ENCODE measurements around the gene WDFY1.
A peak's percentile ranks its signal among the peaks of the same experiment; 100 is the strongest.
"Not testable (repeated sequence)": the region's sequence is repeated elsewhere in the genome, so short reads cannot be mapped to it uniquely, and the experiment has no call there.

Gene WDFY1

GRCh38 chr2:223886726-223887125, 58.4 kb downstream of the WDFY1 start:
- no peak for DNase-seq (ENCODE audit: low spot score)
- Mint-ChIP-seq H3K4me3 (no peak overlapping the region), H3K9me3 (no peaks in the 10 kb centered on the region), H3K27me3 (ENCODE audit: low read depth) (no peaks in the 10 kb centered on the region), H3K27ac (no peak overlapping the region), H3K36me3 (ENCODE audit: low read depth) (peaks cover 61% of the 10 kb centered on the region), H3K4me1 (ENCODE audit: low read depth) (peaks cover 8% of the 10 kb centered on the region)

GRCh38 chr2:223884399-223884798, 60.7 kb downstream of the WDFY1 start:
- no peak for DNase-seq (ENCODE audit: low spot score)
- Mint-ChIP-seq H3K27ac (no peak overlapping the region), H3K4me3 (no peak overlapping the region), H3K36me3 (ENCODE audit: low read depth) (peaks cover 61% of the 10 kb centered on the region), H3K9me3 (no peaks in the 10 kb centered on the region), H3K27me3 (ENCODE audit: low read depth) (no peaks in the 10 kb centered on the region), H3K4me1 (ENCODE audit: low read depth) (peaks cover 8% of the 10 kb centered on the region)

- DNase-seq (ENCODE audit: low spot score), result no peak
- Mint-ChIP-seq H3K9me3 (no peaks in the 10 kb centered on the region), H3K4me3 (no peak overlapping the region), H3K4me1 (ENCODE audit: low read depth) (peaks cover 8% of the 10 kb centered on the region), H3K27ac (no peak overlapping the region), H3K27me3 (ENCODE audit: low read depth) (no peaks in the 10 kb centered on the region), H3K36me3 (ENCODE audit: low read depth) (peaks cover 63% of the 10 kb centered on the region)
Observed at GRCh38 chr2:223882715-223883114, 62.4 kb downstream of the WDFY1 start.

- no peak overlapping the region for H3K4me3 Mint-ChIP-seq
- no peak for DNase-seq (ENCODE audit: low spot score)
- H3K27ac Mint-ChIP-seq, result no peak overlapping the region
- no peaks in the 10 kb centered on the region for H3K9me3 Mint-ChIP-seq
- peaks cover 5% of the 10 kb centered on the region for H3K4me1 Mint-ChIP-seq (ENCODE audit: low read depth)
- peaks cover 64% of the 10 kb centered on the region for H3K36me3 Mint-ChIP-seq (ENCODE audit: low read depth)
- no peaks in the 10 kb centered on the region for H3K27me3 Mint-ChIP-seq (ENCODE audit: low read depth)
Observed at GRCh38 chr2:223880796-223881195, 64.3 kb downstream of the WDFY1 start.

DNA sequence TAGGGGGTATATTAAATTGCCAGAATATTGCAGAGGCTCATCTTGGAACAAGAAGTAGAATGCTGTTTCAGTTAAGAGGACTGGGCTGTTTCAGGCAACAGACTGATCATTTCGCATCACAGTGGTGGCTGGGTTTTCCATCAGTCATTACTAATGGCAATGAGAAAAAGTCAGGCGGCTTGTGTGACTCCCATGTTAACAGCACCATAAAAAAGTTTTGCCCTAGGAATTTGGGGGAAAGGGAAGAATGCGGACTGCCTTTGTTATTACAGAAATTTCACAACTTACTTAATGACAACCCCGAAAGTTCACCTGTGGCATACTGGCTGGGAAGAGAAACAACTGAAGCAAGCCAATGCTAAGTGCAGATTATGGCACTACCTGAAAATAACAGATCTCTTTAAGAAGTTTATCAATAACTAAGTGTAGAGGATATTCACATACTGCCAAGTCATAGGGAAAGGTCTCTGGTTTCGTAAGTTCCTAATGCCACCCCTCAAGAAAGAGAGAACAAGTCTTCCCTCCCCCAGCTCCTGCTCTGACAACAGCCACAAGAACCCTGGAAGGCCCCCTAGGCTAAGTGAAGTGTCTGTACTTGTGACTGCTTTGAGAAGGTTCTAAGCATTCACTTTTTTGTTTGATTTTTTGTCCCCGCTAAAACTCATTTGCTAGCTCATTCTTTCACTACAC, 67.3 kb downstream of the WDFY1 start:
- DNase-seq (ENCODE audit: low spot score), result no peak
- peaks cover 61% of the 10 kb centered on the region for H3K36me3 Mint-ChIP-seq (ENCODE audit: low read depth)
- no peak overlapping the region for H3K27ac Mint-ChIP-seq
- no peaks in the 10 kb centered on the region for H3K9me3 Mint-ChIP-seq
- peaks cover 5% of the 10 kb centered on the region for H3K4me1 Mint-ChIP-seq (ENCODE audit: low read depth)
- no peak overlapping the region for H3K4me3 Mint-ChIP-seq
- no peaks in the 10 kb centered on the region for H3K27me3 Mint-ChIP-seq (ENCODE audit: low read depth)

GRCh38 chr2:223873672-223874071, 71.5 kb downstream of the WDFY1 start:
- no peaks in the 10 kb centered on the region for H3K27me3 Mint-ChIP-seq (ENCODE audit: low read depth)
- H3K4me1 Mint-ChIP-seq (ENCODE audit: low read depth), result no peaks in the 10 kb centered on the region
- H3K36me3 Mint-ChIP-seq (ENCODE audit: low read depth), result peaks cover 55% of the 10 kb centered on the region
- DNase-seq (ENCODE audit: low spot score), result no peak
- H3K9me3 Mint-ChIP-seq, result no peaks in the 10 kb centered on the region
- H3K4me3 Mint-ChIP-seq, result no peak overlapping the region
- H3K27ac Mint-ChIP-seq, result no peak overlapping the region

DNA sequence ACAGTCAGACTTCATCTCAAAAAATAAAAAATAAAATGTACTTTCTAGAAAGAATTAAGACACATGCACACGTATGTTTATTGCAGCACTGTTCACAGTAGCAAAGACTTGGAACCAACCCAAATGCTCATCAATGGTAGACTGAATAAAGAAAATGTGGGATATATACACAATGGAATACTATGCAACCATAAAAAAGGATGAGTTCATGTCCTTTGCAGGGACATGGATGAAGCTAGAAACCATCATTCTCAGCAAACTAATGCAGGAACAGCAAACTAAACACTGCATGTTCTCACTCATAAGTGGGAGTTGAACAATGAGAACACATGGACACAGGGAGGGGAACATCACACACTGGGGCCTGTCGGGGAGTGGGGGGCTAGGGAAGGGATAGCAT, 72.4 kb downstream of the WDFY1 start:
- not testable (repeated sequence) for DNase-seq (ENCODE audit: low spot score); H3K27ac Mint-ChIP-seq; H3K27me3 Mint-ChIP-seq (ENCODE audit: low read depth); H3K4me1 Mint-ChIP-seq (ENCODE audit: low read depth); H3K4me3 Mint-ChIP-seq; H3K9me3 Mint-ChIP-seq
- H3K36me3 Mint-ChIP-seq (ENCODE audit: low read depth), result peaks cover 47% of the 10 kb centered on the region

- H3K4me3 Mint-ChIP-seq; H3K27ac Mint-ChIP-seq; DNase-seq (ENCODE audit: low spot score); H3K9me3 Mint-ChIP-seq; H3K27me3 Mint-ChIP-seq (ENCODE audit: low read depth): not testable (repeated sequence)
- Mint-ChIP-seq H3K36me3 (ENCODE audit: low read depth) (peaks cover 44% of the 10 kb centered on the region), H3K4me1 (ENCODE audit: low read depth) (peaks cover 10% of the 10 kb centered on the region)
Observed at GRCh38 chr2:223871661-223872060, 73.5 kb downstream of the WDFY1 start.

- Mint-ChIP-seq H3K4me1 (ENCODE audit: low read depth) (peaks cover 16% of the 10 kb centered on the region), H3K9me3 (no peaks in the 10 kb centered on the region), H3K27ac (no peak overlapping the region), H3K4me3 (no peak overlapping the region), H3K36me3 (ENCODE audit: low read depth) (peaks cover 39% of the 10 kb centered on the region), H3K27me3 (ENCODE audit: low read depth) (no peaks in the 10 kb centered on the region)
- no peak for DNase-seq (ENCODE audit: low spot score)
Observed at GRCh38 chr2:223870840-223871611, 74.1 kb downstream of the WDFY1 start.

DNA sequence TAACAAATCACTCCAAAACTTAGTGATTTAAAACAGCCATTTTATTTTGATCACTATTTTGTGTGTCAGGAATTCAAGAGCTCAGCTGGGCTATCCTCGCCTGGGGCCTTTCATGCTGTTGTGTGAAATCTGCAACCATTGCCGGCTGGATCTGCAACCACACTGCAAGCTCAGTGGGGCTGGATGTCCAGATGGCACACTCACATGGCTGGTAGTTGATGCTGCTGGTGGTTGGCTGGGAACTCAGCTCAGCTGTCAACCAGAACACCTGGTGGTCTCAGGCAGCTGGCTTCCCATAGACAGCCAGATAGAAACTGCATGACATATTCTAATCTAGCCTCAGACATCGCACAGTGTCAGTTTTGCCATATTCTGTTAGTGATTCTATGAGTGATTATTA, 77.1 kb downstream of the WDFY1 start:
- no peak for DNase-seq (ENCODE audit: low spot score)
- Mint-ChIP-seq H3K27ac (no peak overlapping the region), H3K4me1 (ENCODE audit: low read depth) (peaks cover 30% of the 10 kb centered on the region)

GRCh38 chr2:223865907-223866508, 79.1 kb downstream of the WDFY1 start:
- DNase-seq (ENCODE audit: low spot score), result no peak
- Mint-ChIP-seq H3K27me3 (ENCODE audit: low read depth) (no peaks in the 10 kb centered on the region), H3K9me3 (no peaks in the 10 kb centered on the region), H3K36me3 (ENCODE audit: low read depth) (peaks cover 35% of the 10 kb centered on the region), H3K4me1 (ENCODE audit: low read depth) (peaks cover 30% of the 10 kb centered on the region), H3K4me3 (peak overlapping the region; percentile 64), H3K27ac (peak overlapping the region; percentile 92)

More for the DNA sequence above, 77.1 kb downstream of the WDFY1 start:
- H3K4me3 Mint-ChIP-seq, result no peak overlapping the region
- H3K36me3 Mint-ChIP-seq (ENCODE audit: low read depth), result peaks cover 38% of the 10 kb centered on the region
- H3K27me3 Mint-ChIP-seq (ENCODE audit: low read depth), result no peaks in the 10 kb centered on the region
- no peaks in the 10 kb centered on the region for H3K9me3 Mint-ChIP-seq

- H3K36me3 Mint-ChIP-seq (ENCODE audit: low read depth), result peaks cover 29% of the 10 kb centered on the region
- H3K4me1 Mint-ChIP-seq (ENCODE audit: low read depth), result peaks cover 30% of the 10 kb centered on the region
- H3K27me3 Mint-ChIP-seq (ENCODE audit: low read depth), result no peaks in the 10 kb centered on the region
- H3K4me3 Mint-ChIP-seq, result peak overlapping the region; percentile 67
- H3K9me3 Mint-ChIP-seq, result no peaks in the 10 kb centered on the region
- peak overlapping the region; percentile 92 for H3K27ac Mint-ChIP-seq
- peak; percentile 12 for DNase-seq (ENCODE audit: low spot score)
Observed at GRCh38 chr2:223865124-223865523, 80.0 kb downstream of the WDFY1 start.

- peaks cover 30% of the 10 kb centered on the region for H3K4me1 Mint-ChIP-seq (ENCODE audit: low read depth)
- no peak overlapping the region for H3K27ac Mint-ChIP-seq
- no peak overlapping the region for H3K4me3 Mint-ChIP-seq
- H3K36me3 Mint-ChIP-seq (ENCODE audit: low read depth), result peaks cover 22% of the 10 kb centered on the region
- no peaks in the 10 kb centered on the region for H3K9me3 Mint-ChIP-seq
- DNase-seq (ENCODE audit: low spot score), result no peak
- no peaks in the 10 kb centered on the region for H3K27me3 Mint-ChIP-seq (ENCODE audit: low read depth)
Observed at GRCh38 chr2:223863491-223863890, 81.6 kb downstream of the WDFY1 start.
